GM23248 (cell line): ENCODE data around the gene NAALADL2. TPM values are rescaled to one million over a fixed set of nuclear protein-coding genes. Genes with fewer than 3 reads are reported as not detected.

ENCODE experiments used
- DNase-seq: peaks from one replicate; pipeline ENCODE4 v3.0.0-alpha.2; 2015
- H2AFZ ChIP-seq: fragments of 200-600 bp; sonication (generic); 2 replicates; pipeline ENCODE4 v1.6.1; 2016; ENCODE audit warnings: antibody characterized with exemption
- H3F3A ChIP-seq: fragments of 200-600 bp; sonication (generic); 2 replicates; pipeline ENCODE4 v1.6.1; 2016; ENCODE audit warnings: mild to moderate bottlenecking, antibody characterized with exemption, mixed run types; ENCODE audit not compliant: insufficient read depth
- H3K27ac ChIP-seq: fragments of 200-600 bp; sonication (generic); 2 replicates; pipeline ENCODE4 v1.5.1; 2016; ENCODE audit warnings: mild to moderate bottlenecking
- H3K27me3 ChIP-seq: fragments of 200-600 bp; sonication (generic); replicated peaks from 2 replicates; pipeline ENCODE4 v1.6.1; 2016; ENCODE audit warnings: mild to moderate bottlenecking; ENCODE audit not compliant: insufficient read depth
- H3K36me3 ChIP-seq: fragments of 200-600 bp; sonication (generic); 2 replicates; pipeline ENCODE4 v1.6.1; 2016; ENCODE audit warnings: low read depth, mild to moderate bottlenecking
- H3K4me1 ChIP-seq: fragments of 200-600 bp; sonication (generic); 2 replicates; pipeline ENCODE4 v1.6.1; 2016; ENCODE audit warnings: mild to moderate bottlenecking; ENCODE audit not compliant: insufficient read depth
- H3K4me2 ChIP-seq: fragments of 200-600 bp; sonication (generic); one replicate; pipeline ENCODE4 v1.6.1; 2016; ENCODE audit warnings: mild to moderate bottlenecking; ENCODE audit not compliant: unreplicated experiment
- H3K4me3 ChIP-seq: fragments of 200-600 bp; sonication (generic); 2 replicates; pipeline ENCODE4 v1.5.1; 2016; ENCODE audit warnings: mild to moderate bottlenecking
- H3K79me2 ChIP-seq: fragments of 200-600 bp; sonication (generic); 2 replicates; pipeline ENCODE4 v1.6.1; 2016; ENCODE audit warnings: mild to moderate bottlenecking; ENCODE audit not compliant: insufficient read depth
- H3K9ac ChIP-seq: fragments of 200-600 bp; sonication (generic); 2 replicates; pipeline ENCODE4 v1.6.1; 2016; ENCODE audit warnings: mild to moderate bottlenecking
- H3K9me2 ChIP-seq: fragments of 200-600 bp; sonication (generic); 2 replicates; pipeline ENCODE4 v1.6.1; 2016; ENCODE audit warnings: mixed run types, mild to moderate bottlenecking, moderate library complexity; ENCODE audit not compliant: insufficient read depth
- H3K9me3 ChIP-seq: fragments of 200-600 bp; sonication (generic); one replicate; pipeline ENCODE4 v1.6.1; 2017; ENCODE audit warnings: low read depth
- H4K20me1 ChIP-seq: fragments of 200-600 bp; sonication (generic); 2 replicates; pipeline ENCODE4 v1.6.0; 2016; ENCODE audit not compliant: insufficient read depth
- EZH2 ChIP-seq: fragments of 200-600 bp; sonication (generic); IDR thresholded peaks from 2 replicates; pipeline ENCODE4 v1.6.1; 2018; ENCODE audit warnings: antibody characterized with exemption, mild to moderate bottlenecking; ENCODE audit not compliant: insufficient read depth, poor library complexity, severe bottlenecking
- EZH2phosphoT487 ChIP-seq: fragments of 200-600 bp; sonication (generic); IDR thresholded peaks from 2 replicates; pipeline ENCODE4 v1.6.1; 2018; ENCODE audit warnings: antibody characterized with exemption, moderate library complexity, mild to moderate bottlenecking, low read depth; ENCODE audit not compliant: insufficient read depth
- WGBS, 2 experiments: methylation state at CpG; one replicate each; pipeline ENCODE4 v1.1.6; 2015 to 2017; ENCODE audit warnings: low lambda C conversion rate in 2 of 2, low coverage in 1 of 2; ENCODE audit errors: missing lambda C conversion rate in 2 of 2; 5-methylcytosine and 5-hydroxymethylcytosine counted together
- in situ Hi-C: fragments of 300-500 bp; cut with MboI; formaldehyde crosslinking; loops from 2 replicates; pipeline ENCODE4 v1.15.0; 2020
- polyA plus RNA-seq: library from polyadenylated mRNA; unstranded; fragments of >200 nt; fragmentation: Nextera tagmentation; extraction: Ambion mirVana; gene quantifications from 2 replicates; pipeline ENCODE4 v1.2.1, GENCODE V29; 2016
- total RNA-seq: library from RNA; depleted of rRNA; stranded (reverse); fragments of >200 nt; shearing (Covaris generic); gene quantifications from 2 replicates; pipeline ENCODE4 v1.2.3, GENCODE V29; 2014

Gene NAALADL2
- total and polyA plus RNA-seq, 2 experiments from 2014 or later = 20.5 to 81.0 TPM

- H3K27me3 ChIP-seq = no peaks in the 10 kb centered on the region
Observed at GRCh38 chr3:175224051-175224450, 364.9 kb downstream of the NAALADL2 start.

GRCh38 chr3:175226444-175226843 lies 367.3 kb downstream of the NAALADL2 start:
- Histone ChIP-seq H3K4me2 (no peak overlapping the region), H3K79me2 (no peaks in the 10 kb centered on the region), H3K9me3 (no peaks in the 10 kb centered on the region), H3K4me3 (no peak overlapping the region), H3F3A (no peaks in the 10 kb centered on the region), H3K9me2 (no peaks in the 10 kb centered on the region; the same call in 1 of the 2 replicates), H2AFZ (no peak overlapping the region), H3K27ac (no peak overlapping the region), H4K20me1 (no peaks in the 10 kb centered on the region), H3K27me3 (no peaks in the 10 kb centered on the region), H3K4me1 (no peaks in the 10 kb centered on the region), H3K36me3 (no peaks in the 10 kb centered on the region), H3K9ac (no peak overlapping the region)
- no peak for DNase-seq
- TF ChIP-seq EZH2 (no peak), EZH2phosphoT487 (no peak)
- in situ Hi-C loops = no loop called here
- WGBS, 2 experiments = 79 to 82% methylated on average over 3 of the region's 3 CpGs

More at GRCh38 chr3:175224051-175224450, 364.9 kb downstream of the NAALADL2 start:
- H3K9me3 ChIP-seq = no peaks in the 10 kb centered on the region
- H3K4me1 ChIP-seq = no peaks in the 10 kb centered on the region
- no peak for DNase-seq
- H3K9me2 ChIP-seq = no peaks in the 10 kb centered on the region; the same call in 1 of the 2 replicates
- H3K9ac ChIP-seq = no peak overlapping the region
- no peak for TF ChIP-seq EZH2
- no peak for TF ChIP-seq EZH2phosphoT487
- H2AFZ ChIP-seq = no peak overlapping the region
- H3K27ac ChIP-seq = no peak overlapping the region
- H4K20me1 ChIP-seq = no peaks in the 10 kb centered on the region
- in situ Hi-C loops = no loop called here
- no peak overlapping the region for H3K4me3 ChIP-seq
- no peaks in the 10 kb centered on the region for H3K36me3 ChIP-seq
- H3F3A ChIP-seq = no peaks in the 10 kb centered on the region
- H3K79me2 ChIP-seq = no peaks in the 10 kb centered on the region
- H3K4me2 ChIP-seq = no peak overlapping the region
- 86 to 87% methylated on average over 6 of the region's 6 CpGs for WGBS, 2 experiments

DNA sequence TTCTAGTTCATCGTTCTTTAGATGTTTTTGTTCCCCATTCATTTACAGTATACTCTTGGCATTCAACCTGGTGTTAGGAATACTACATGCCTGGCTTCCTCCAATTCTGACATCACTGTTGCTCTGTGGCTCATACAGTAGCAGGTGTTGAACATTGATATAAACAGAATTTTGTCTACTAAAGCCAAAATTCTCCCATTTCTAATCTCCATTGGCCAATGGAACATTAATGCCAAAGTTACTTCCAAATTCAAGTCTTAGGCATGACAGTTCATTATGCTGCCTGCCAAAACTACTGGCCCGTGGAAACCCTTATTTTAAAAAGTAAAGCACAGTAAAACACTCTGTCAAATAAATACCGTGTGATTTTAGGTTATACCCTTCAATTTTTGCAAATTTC lies 368.0 kb downstream of the NAALADL2 start:
- Histone ChIP-seq H3K79me2 (no peaks in the 10 kb centered on the region), H3K9ac (no peak overlapping the region), H3K9me3 (no peaks in the 10 kb centered on the region), H3F3A (no peaks in the 10 kb centered on the region), H3K4me1 (no peaks in the 10 kb centered on the region), H3K27me3 (no peaks in the 10 kb centered on the region), H2AFZ (no peak overlapping the region), H4K20me1 (no peaks in the 10 kb centered on the region), H3K36me3 (no peaks in the 10 kb centered on the region), H3K4me3 (no peak overlapping the region), H3K27ac (no peak overlapping the region), H3K9me2 (no peaks in the 10 kb centered on the region; the same call in 1 of the 2 replicates), H3K4me2 (no peak overlapping the region)
- TF ChIP-seq EZH2phosphoT487 (no peak), EZH2 (no peak)
- no peak for DNase-seq
- 10 to 11% methylated on average over 3 of the region's 3 CpGs for WGBS, 2 experiments
- in situ Hi-C loops = no loop called here

DNA sequence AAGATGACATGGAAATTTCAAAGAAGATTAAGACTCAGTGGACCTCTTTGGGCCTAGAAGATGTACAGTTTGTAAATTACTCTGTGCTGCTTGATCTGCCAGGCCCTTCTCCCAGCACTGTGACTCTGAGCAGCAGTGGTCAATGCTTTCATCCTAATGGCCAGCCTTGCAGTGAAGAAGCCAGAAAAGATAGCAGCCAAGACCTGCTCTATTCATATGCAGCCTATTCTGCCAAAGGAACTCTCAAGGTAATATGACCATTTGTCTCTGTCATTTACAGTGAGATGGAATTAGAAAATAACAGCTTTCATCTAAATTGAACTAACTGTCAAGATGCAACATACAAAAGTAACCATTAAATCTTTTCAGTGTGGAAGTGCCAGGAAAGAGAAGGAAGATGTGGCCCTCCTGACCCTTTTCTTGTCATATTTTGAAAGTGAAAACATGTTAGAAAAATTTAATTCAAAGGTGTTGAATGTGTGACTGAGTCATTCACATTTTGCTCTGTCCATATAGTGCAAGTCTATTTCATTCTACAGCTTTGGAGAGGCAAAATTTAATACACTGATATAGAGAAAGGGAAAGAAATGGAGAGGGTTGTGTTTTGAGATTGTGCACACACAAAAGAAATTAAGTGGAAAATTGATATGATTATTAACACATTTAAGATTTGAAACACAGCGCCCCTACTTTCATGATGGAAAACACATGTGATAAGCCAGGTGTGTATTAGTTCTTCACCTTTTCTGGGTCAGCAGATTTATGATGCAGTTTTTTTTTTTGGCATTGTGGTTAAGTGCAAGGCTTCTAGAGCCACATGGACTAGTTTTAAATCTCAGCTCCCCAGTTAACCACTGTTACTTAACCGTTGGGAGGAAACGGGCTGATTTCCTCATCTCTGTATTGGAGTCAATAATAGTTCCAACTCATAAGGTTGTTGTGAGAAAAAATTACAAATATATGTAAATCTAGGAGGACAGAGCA lies 375.1 kb downstream of the NAALADL2 start:
- H3K36me3 ChIP-seq = no peaks in the 10 kb centered on the region

More for the DNA sequence above, 375.1 kb downstream of the NAALADL2 start:
- no peak overlapping the region for H3K4me3 ChIP-seq
- H3K27me3 ChIP-seq = no peaks in the 10 kb centered on the region
- H3K9me3 ChIP-seq = no peaks in the 10 kb centered on the region
- no peaks in the 10 kb centered on the region for H3K4me1 ChIP-seq
- no peaks in the 10 kb centered on the region for H3F3A ChIP-seq
- DNase-seq = no peak
- no peak overlapping the region for H2AFZ ChIP-seq
- WGBS, 2 experiments = 67 to 76% methylated on average over 3 of the region's 3 CpGs
- no peak overlapping the region for H3K4me2 ChIP-seq
- no peak overlapping the region for H3K9ac ChIP-seq
- H4K20me1 ChIP-seq = no peaks in the 10 kb centered on the region
- TF ChIP-seq EZH2phosphoT487 (no peak), EZH2 (no peak)
- H3K27ac ChIP-seq = no peak overlapping the region
- in situ Hi-C loops = no loop called here
- no peaks in the 10 kb centered on the region for H3K9me2 ChIP-seq
- H3K79me2 ChIP-seq = no peaks in the 10 kb centered on the region
